Pons (tissue), 1 donor: Measurements from ENCODE around the gene CSF3R.

ENCODE experiments used
- DNase-seq: peaks from one replicate; pipeline ENCODE4 v3.0.0-alpha.2; 2016; ENCODE audit warnings: low spot score

The CSF3R gene

GRCh38 chr1:36419569-36419968 lies 63.1 kb downstream of the CSF3R start:
- no peak for DNase-seq

GRCh38 chr1:36419140-36419539 lies 63.6 kb downstream of the CSF3R start:
- DNase-seq = no peak

- DNase-seq = no peak
Observed at GRCh38 chr1:36417931-36418330, 64.8 kb downstream of the CSF3R start.
